ENCODE results near the gene AGAP5. TPM values are rescaled to one million over a fixed set of nuclear protein-coding genes. Genes with fewer than 3 reads are reported as not detected.

Gene AGAP5
- total RNA-seq, 2 experiments from 2014 or later, result 8.1 to 9.3 TPM

DNA sequence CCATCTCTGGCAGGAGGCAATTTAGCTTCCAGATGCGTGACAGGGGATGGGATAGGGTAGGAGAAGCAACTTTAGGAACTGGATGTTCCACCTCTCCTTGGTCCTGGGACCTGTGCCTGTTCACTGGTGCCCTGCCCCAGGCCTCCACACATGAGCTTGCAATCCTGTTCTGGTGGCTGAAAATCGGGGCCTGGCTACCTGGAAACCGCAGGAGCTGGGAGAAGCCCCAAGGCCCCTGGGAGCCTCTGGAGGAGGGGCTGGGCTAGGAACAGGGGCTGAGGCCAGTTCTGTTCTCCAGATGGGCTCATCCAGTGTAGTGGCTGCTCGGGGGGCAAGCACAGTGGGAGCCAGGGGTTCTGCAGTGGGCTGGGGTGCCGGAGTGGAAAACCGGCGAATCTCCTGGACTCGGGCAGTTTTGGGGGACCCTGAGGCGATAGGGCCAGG, 51.3 kb downstream of the AGAP5 start:
- Mint-ChIP-seq H3K27ac (no peak overlapping the region), H3K9me3 (no peaks in the 10 kb centered on the region), H3K27me3 (peaks cover 6% of the 10 kb centered on the region), H3K4me3 (no peak overlapping the region), H3K36me3 (ENCODE audit: low read depth) (no peaks in the 10 kb centered on the region), H3K4me1 (peaks cover 21% of the 10 kb centered on the region)
- CTCF ChIA-PET, result interaction anchor here (0.6 to 6.7 kb wide), 4 partner anchors 109 to 192 kb away, joined by 4 to 122 read pairs (median 6); no protein-coding TSS in a partner anchor
- POLR2A ChIA-PET, result interaction anchor here (1.6 kb wide), 1 partner anchor 21 kb away, joined by 4 read pairs; no protein-coding TSS in a partner anchor
- no peak for DNase-seq

DNA sequence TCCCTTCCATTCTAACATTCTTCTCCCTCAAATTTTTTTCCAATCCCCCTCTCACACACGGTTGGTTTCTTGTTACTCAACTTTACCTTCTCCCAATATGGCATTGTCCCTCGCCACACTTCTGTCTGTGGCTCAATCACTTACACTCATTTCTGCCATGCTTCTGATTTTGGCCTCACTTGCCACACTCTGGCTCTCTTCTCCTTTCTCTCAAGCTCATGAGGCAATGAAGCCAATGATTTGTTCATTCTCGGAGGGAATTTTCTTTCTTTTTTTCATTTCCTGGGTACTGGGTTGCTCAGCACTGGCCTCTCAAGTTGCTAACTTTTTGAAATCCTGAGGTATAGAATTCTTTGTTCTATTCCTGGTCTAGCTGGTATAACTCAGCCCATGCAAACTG, 52.7 kb downstream of the AGAP5 start:
- H3K4me1 Mint-ChIP-seq, result peaks cover 21% of the 10 kb centered on the region
- H3K4me3 Mint-ChIP-seq, result no peak overlapping the region
- H3K9me3 Mint-ChIP-seq, result no peaks in the 10 kb centered on the region
- no peak overlapping the region for H3K27ac Mint-ChIP-seq
- peaks cover 4% of the 10 kb centered on the region for H3K27me3 Mint-ChIP-seq
- CTCF ChIA-PET, result interaction anchor here (1.0 to 6.7 kb wide), 6 partner anchors 74 to 549 kb away, joined by 3 to 122 read pairs (median 10); no protein-coding TSS in a partner anchor
- POLR2A ChIA-PET, result interaction anchor here (0.7 to 1.2 kb wide), 2 partner anchors 117 to 399 kb away, joined by 3 read pairs; no protein-coding TSS in a partner anchor
- DNase-seq, result no peak
- no peaks in the 10 kb centered on the region for H3K36me3 Mint-ChIP-seq (ENCODE audit: low read depth)

- H3K9me3 Mint-ChIP-seq, result no peaks in the 10 kb centered on the region
- H3K4me1 Mint-ChIP-seq, result peaks cover 21% of the 10 kb centered on the region
- DNase-seq, result no peak
- ChIA-PET CTCF (interaction anchor here (1.0 to 6.7 kb wide), 15 partner anchors 20 to 549 kb away, joined by 3 to 122 read pairs (median 6); no protein-coding TSS in a partner anchor), POLR2A (interaction anchor here (1.2 to 2.2 kb wide), 2 partner anchors 100 to 116 kb away, joined by 3 to 4 read pairs; partner anchors contain the start of gene SEC24C)
- H3K27me3 Mint-ChIP-seq, result peaks cover 4% of the 10 kb centered on the region
- peak overlapping the region; percentile 4 for H3K27ac Mint-ChIP-seq
- H3K36me3 Mint-ChIP-seq (ENCODE audit: low read depth), result no peaks in the 10 kb centered on the region
- H3K4me3 Mint-ChIP-seq, result no peak overlapping the region
Observed at GRCh38 chr10:73644767-73645166, 53.1 kb downstream of the AGAP5 start.

DNA sequence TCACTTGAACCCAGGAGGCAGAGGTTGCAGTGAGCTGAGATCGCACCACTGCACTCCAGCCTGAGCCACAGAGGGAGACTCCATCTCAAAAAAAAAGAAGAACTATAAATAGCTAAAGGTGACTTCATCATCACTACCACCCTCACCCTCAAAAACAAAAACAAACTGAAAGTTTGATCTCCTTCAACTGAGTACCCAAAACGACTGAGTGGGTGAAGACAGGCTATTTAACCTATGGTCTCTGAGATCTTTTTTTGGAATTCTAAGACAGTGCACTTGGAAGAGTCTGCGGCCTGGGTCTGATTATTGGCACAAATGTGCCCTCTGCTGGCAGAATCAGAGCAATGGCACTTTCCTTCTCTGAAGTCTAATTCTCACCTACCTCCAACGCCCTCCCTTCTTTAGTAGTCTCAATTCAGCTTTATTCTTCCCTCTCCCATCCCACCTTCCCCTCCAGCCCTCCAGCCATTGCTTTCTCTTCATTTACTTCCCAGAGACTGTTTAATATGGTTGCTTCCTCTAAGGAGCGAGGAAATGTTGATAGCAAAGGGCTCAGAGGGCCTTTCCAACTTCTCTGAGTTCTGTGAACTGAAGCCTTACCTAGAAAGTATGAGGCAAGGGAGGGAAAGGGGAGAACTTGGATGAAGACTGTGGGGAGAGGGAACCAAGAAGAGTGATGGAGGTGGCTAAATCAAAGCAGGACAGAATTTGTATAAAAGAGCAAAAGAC, 53.7 kb downstream of the AGAP5 start:
- Mint-ChIP-seq H3K27ac (peak overlapping the region; percentile 7), H3K4me3 (no peak overlapping the region), H3K36me3 (ENCODE audit: low read depth) (no peaks in the 10 kb centered on the region), H3K4me1 (peaks cover 21% of the 10 kb centered on the region), H3K9me3 (no peaks in the 10 kb centered on the region), H3K27me3 (no peaks in the 10 kb centered on the region)
- ChIA-PET CTCF (interaction anchor here (0.6 to 6.7 kb wide), 36 partner anchors 11 to 548 kb away, joined by 3 to 122 read pairs (median 5); partner anchors contain the start of genes CFAP70, PPP3CB and USP54), POLR2A (interaction anchor here (1.0 to 2.2 kb wide), 5 partner anchors 100 to 231 kb away, joined by 3 to 7 read pairs (median 4); partner anchors contain the start of gene SEC24C)
- DNase-seq, result peak; percentile 58

DNA sequence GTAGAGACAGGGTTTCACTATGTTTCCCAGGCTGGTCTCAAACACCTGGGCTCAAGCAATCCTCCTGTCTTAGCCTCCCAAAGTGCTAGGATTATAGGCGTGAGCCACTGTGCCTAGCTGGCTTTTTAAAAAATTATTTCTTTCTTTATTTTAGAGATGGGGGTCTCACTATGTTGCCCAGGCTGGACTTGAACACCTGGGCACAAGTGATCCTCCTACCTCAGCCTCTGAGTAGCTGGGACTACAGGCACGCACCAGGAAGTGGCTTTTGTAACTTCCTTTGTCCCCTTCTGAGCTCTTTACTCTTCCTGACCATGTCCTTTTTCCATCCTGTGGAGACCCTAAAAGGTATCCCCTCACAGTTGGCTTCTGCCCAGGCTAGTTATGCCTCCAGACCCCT, 54.5 kb downstream of the AGAP5 start:
- ChIA-PET POLR2A (interaction anchor here (1.0 to 2.2 kb wide), 5 partner anchors 18 to 230 kb away, joined by 3 to 7 read pairs (median 4); partner anchors contain the start of gene SEC24C), CTCF (interaction anchor here (0.6 to 6.7 kb wide), 37 partner anchors 8 to 484 kb away, joined by 3 to 122 read pairs (median 5); partner anchors contain the start of genes CFAP70, PPP3CB and USP54)
- DNase-seq, result no peak
- peaks cover 21% of the 10 kb centered on the region for H3K4me1 Mint-ChIP-seq
- H3K36me3 Mint-ChIP-seq (ENCODE audit: low read depth), result no peaks in the 10 kb centered on the region
- no peak overlapping the region for H3K4me3 Mint-ChIP-seq
- H3K27me3 Mint-ChIP-seq, result no peaks in the 10 kb centered on the region
- no peaks in the 10 kb centered on the region for H3K9me3 Mint-ChIP-seq
- no peak overlapping the region for H3K27ac Mint-ChIP-seq

DNA sequence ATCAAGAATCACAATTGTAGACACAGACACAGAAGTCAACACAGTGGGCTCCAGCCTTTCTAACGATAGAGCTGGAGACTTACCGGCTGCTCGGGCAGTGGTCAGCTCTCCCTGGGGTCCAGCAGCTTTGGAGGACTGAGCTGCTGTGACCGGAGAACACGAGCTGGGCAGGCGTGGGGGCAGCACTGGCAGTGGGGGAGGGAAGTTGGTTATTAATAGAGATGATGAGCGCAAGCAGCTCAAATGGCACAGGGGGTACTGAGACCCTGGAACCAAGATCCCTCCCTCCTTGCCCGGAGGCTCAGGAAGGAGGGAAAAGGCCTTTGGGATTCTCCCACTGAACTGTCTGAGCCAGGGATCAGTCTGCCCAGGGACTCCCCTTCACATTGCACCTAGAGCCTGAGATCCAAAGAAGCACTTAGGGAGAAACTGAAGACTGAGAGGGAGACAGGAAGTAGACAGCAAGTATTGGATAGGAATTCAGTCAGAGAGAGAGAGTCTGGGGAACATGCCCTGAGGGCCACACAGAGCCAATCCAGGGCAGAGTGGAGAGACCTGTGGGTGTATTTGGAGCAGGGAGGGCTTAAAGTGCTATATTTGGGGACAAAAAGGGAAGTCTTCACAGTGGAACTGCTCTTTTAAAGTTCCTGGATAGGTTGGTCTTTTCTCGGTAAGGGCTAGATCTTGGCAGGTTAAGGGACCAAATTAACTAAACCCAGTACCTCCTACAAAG, 56.4 kb downstream of the AGAP5 start, which contains the start of gene MYOZ1:
Gene MYOZ1, minus strand, starts transcription at position 147 of the 733 bp plus-strand sequence. CDS start 1,457 bp downstream, outside the sequence.
- no peaks in the 10 kb centered on the region for H3K36me3 Mint-ChIP-seq (ENCODE audit: low read depth)
- H3K4me3 Mint-ChIP-seq, result no peak within 1 kb of the TSS
- H3K27me3 Mint-ChIP-seq, result no peaks in the 10 kb centered on the region
- H3K4me1 Mint-ChIP-seq, result peaks cover 21% of the 10 kb centered on the region
- H3K27ac Mint-ChIP-seq, result no peak within 1 kb of the TSS
- ChIA-PET CTCF (interaction anchor here (0.6 to 6.7 kb wide), 3 partner anchors 40 to 355 kb away, joined by 3 to 122 read pairs (median 4); no protein-coding TSS in a partner anchor), POLR2A (interaction anchor here (0.7 kb wide), 1 partner anchor 114 kb away, joined by 3 read pairs; no protein-coding TSS in a partner anchor)
- H3K9me3 Mint-ChIP-seq, result no peaks in the 10 kb centered on the region
- DNase-seq, result no peak

- no peak for DNase-seq
- peaks cover 9% of the 10 kb centered on the region for H3K4me1 Mint-ChIP-seq
- H3K4me3 Mint-ChIP-seq, result no peak overlapping the region
- no peaks in the 10 kb centered on the region for H3K27me3 Mint-ChIP-seq
- no peaks in the 10 kb centered on the region for H3K36me3 Mint-ChIP-seq (ENCODE audit: low read depth)
- ChIA-PET POLR2A (no interaction called here), CTCF (interaction anchor here (1.3 kb wide), 1 partner anchor 110 kb away, joined by 7 read pairs; no protein-coding TSS in a partner anchor)
- H3K9me3 Mint-ChIP-seq, result no peaks in the 10 kb centered on the region
- no peak overlapping the region for H3K27ac Mint-ChIP-seq
Observed at GRCh38 chr10:73639286-73639685, 58.6 kb downstream of the AGAP5 start.

GRCh38 chr10:73635781-73636180, 62.1 kb downstream of the AGAP5 start:
- Mint-ChIP-seq H3K27ac (no peak overlapping the region), H3K4me1 (no peaks in the 10 kb centered on the region), H3K27me3 (no peaks in the 10 kb centered on the region), H3K36me3 (ENCODE audit: low read depth) (no peaks in the 10 kb centered on the region), H3K9me3 (no peaks in the 10 kb centered on the region), H3K4me3 (no peak overlapping the region)
- POLR2A ChIA-PET, result no interaction called here
- DNase-seq, result no peak
- CTCF ChIA-PET, result no interaction called here

DNA sequence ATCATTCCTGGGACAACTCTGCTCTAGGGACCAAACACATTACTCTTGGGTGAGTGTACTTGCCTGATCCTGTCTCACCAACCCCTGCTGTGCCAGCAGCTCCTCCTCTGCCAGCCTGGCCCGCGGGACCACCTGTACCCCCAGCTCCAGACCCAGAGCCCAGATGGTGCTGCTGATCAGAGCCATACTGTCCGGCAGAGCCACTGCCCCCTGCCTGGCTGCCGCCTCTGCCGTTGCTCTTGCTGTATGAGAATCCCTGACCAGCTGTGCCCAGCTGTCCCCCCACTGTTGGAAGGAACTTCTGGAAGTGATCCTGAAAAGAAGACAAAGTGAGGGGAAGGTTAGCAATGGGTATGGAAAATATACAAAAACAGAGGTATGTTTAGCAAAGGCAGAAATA, 63.5 kb downstream of the AGAP5 start:
- no peaks in the 10 kb centered on the region for H3K27me3 Mint-ChIP-seq
- H3K36me3 Mint-ChIP-seq (ENCODE audit: low read depth), result no peaks in the 10 kb centered on the region
- no peak overlapping the region for H3K27ac Mint-ChIP-seq
- no peaks in the 10 kb centered on the region for H3K9me3 Mint-ChIP-seq
- no peaks in the 10 kb centered on the region for H3K4me1 Mint-ChIP-seq
- no peak overlapping the region for H3K4me3 Mint-ChIP-seq
- CTCF ChIA-PET, result interaction anchor here (2.3 kb wide), 1 partner anchor 10 kb away, joined by 6 read pairs; no protein-coding TSS in a partner anchor
- DNase-seq, result no peak
- POLR2A ChIA-PET, result no interaction called here

GRCh38 chr10:73629165-73629564, 68.7 kb downstream of the AGAP5 start:
- POLR2A ChIA-PET, result no interaction called here
- CTCF ChIA-PET, result interaction anchor here (2.6 kb wide), 1 partner anchor 14 kb away, joined by 8 read pairs; no protein-coding TSS in a partner anchor
- no peaks in the 10 kb centered on the region for H3K9me3 Mint-ChIP-seq
- no peak overlapping the region for H3K27ac Mint-ChIP-seq
- no peak for DNase-seq
- peaks cover 6% of the 10 kb centered on the region for H3K36me3 Mint-ChIP-seq (ENCODE audit: low read depth)
- no peak overlapping the region for H3K4me3 Mint-ChIP-seq
- no peaks in the 10 kb centered on the region for H3K27me3 Mint-ChIP-seq
- H3K4me1 Mint-ChIP-seq, result peaks cover 27% of the 10 kb centered on the region

GRCh38 chr10:73628405-73628804, 69.5 kb downstream of the AGAP5 start:
- Mint-ChIP-seq H3K4me3 (no peak overlapping the region), H3K9me3 (no peaks in the 10 kb centered on the region), H3K4me1 (peaks cover 27% of the 10 kb centered on the region), H3K36me3 (ENCODE audit: low read depth) (peaks cover 6% of the 10 kb centered on the region), H3K27ac (no peak overlapping the region), H3K27me3 (no peaks in the 10 kb centered on the region)
- POLR2A ChIA-PET, result no interaction called here
- no peak for DNase-seq
- CTCF ChIA-PET, result interaction anchor here (2.6 kb wide), 1 partner anchor 15 kb away, joined by 8 read pairs; no protein-coding TSS in a partner anchor

GRCh38 chr10:73627300-73627699, 70.6 kb downstream of the AGAP5 start:
- DNase-seq, result no peak
- H3K27ac Mint-ChIP-seq, result no peak overlapping the region
- H3K9me3 Mint-ChIP-seq, result no peaks in the 10 kb centered on the region
- ChIA-PET CTCF (interaction anchor here (2.4 to 2.6 kb wide), 2 partner anchors 16 to 98 kb away, joined by 8 to 11 read pairs; no protein-coding TSS in a partner anchor), POLR2A (interaction anchor here (1.0 to 1.1 kb wide), 2 partner anchors 131 to 380 kb away, joined by 3 to 5 read pairs; partner anchors contain the start of genes DNAJC9 and PPP3CB)
- H3K36me3 Mint-ChIP-seq (ENCODE audit: low read depth), result peaks cover 6% of the 10 kb centered on the region
- H3K4me1 Mint-ChIP-seq, result peaks cover 27% of the 10 kb centered on the region
- H3K4me3 Mint-ChIP-seq, result peak overlapping the region; percentile 19
- H3K27me3 Mint-ChIP-seq, result no peaks in the 10 kb centered on the region

Measured in activated CD4-positive, alpha-beta memory T cell treated with anti-CD3 and anti-CD28 coated beads, Interleukin-2, amount 10 ng/mL, durations not matched to agents 7 days and 5 days (primary cell).